Ovary (tissue), 3 donors: ENCODE measurements around the gene ELP5.

Experiments used
- EP300 ChIP-seq: sonication (generic); formaldehyde crosslinking; IDR thresholded peaks from one replicate; pipeline ENCODE4 v1.6.1; 2017; ENCODE audit warnings: antibody characterized with exemption
- POLR2A ChIP-seq: fragments of 450-650 bp; IDR thresholded peaks from one replicate; pipeline ENCODE4 v1.6.1; 2017; ENCODE audit warnings: antibody characterized with exemption, mild to moderate bottlenecking, moderate library complexity
- TF ChIP-seq, protein P1 (sequence below), 3 donors: fragments of 450-650 bp in 2 of 3; fragments of 200-600 bp in 1 of 3; IDR thresholded peaks; one replicate each; pipeline versions ENCODE4 v1.5.1 to v1.8.0; 2016 to 2022; ENCODE audit warnings: antibody characterized with exemption in 3 of 3, mild to moderate bottlenecking in 1 of 3
- donor health status: DM: no; HTN: no; CAD: no.

DNA sequence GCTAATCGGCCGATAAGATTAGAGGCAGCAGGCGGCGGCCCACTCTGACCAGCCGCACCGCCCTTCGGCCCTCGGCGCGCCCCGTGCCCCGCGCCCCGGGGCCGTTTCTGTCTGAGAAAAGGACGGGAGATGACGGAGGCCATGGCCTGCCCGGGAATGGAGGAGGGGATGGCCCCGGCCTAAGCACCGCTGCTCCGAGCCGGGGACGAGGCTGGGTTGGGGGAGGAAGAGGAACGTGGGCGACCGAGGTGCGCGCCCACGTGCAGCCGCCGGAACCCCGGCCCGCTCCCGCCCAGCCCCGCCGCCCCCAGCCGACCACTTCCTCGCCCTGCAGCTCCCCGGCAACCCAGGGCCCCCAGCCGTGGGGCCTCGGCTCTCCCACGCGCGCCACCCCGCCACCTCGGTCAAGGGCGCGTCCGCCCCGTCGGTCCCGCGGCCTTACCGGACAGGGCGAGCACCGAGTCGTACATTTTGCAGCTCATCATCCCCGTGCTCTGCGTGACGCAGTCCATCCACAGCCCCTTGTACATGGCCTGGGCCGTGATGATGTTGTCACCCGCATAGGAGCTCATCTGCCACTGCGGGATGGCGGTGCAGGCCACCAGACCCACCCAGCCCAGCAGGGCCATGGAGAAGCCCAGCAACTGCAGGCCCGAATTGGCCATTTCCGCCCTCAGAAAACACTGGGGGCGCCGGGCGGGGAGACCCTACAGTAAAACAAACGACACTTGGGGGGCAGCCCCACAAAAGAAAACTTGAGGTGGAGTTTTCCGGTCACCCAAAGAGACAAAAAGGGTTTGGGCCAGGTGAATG is 9.6 kb downstream of the ELP5 start:
- TF ChIP-seq POLR2A (no peak), EP300 (no peak)
- TF ChIP-seq, protein P1, sequence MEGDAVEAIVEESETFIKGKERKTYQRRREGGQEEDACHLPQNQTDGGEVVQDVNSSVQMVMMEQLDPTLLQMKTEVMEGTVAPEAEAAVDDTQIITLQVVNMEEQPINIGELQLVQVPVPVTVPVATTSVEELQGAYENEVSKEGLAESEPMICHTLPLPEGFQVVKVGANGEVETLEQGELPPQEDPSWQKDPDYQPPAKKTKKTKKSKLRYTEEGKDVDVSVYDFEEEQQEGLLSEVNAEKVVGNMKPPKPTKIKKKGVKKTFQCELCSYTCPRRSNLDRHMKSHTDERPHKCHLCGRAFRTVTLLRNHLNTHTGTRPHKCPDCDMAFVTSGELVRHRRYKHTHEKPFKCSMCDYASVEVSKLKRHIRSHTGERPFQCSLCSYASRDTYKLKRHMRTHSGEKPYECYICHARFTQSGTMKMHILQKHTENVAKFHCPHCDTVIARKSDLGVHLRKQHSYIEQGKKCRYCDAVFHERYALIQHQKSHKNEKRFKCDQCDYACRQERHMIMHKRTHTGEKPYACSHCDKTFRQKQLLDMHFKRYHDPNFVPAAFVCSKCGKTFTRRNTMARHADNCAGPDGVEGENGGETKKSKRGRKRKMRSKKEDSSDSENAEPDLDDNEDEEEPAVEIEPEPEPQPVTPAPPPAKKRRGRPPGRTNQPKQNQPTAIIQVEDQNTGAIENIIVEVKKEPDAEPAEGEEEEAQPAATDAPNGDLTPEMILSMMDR (IDR thresholded peaks at IDR 0.05): no peak
